CD4-positive, alpha-beta T cell treated with Interleukin-10 for 1 hour (primary cell): ENCODE measurements around the gene SPANXN1.
"Not testable (repeated sequence)": the region's sequence is repeated elsewhere in the genome, so short reads cannot be mapped to it uniquely, and the experiment has no call there.

Experiments
- DNase-seq: peaks from one replicate; pipeline ENCODE4 v3.0.0-alpha.2; 2020

SPANXN1 gene, protein sequence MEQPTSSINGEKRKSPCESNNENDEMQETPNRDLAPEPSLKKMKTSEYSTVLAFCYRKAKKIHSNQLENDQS

DNA sequence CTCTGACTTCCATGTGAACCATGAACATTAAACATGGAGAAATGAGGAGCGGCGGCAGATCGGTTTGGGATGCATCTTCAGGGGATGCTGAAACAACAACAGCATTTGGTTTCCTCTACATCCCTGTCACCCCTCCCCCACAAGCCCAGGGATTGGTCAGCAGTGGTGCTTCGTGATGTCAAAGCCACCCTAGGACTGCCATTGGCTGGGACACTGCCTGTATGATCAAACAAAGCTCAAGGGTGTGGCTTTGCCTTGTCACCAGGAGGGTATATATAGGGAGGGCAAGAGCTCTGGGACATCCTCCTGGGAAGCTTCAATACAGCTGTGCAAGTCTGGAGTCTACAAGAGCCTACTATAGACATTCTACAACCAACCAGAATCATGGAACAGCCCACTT lies at the start of gene SPANXN1:
Gene SPANXN1, plus strand, starts transcription at position 301 of the 400 bp plus-strand sequence. Its CDS starts 84 bp downstream, at position 385.
- DNase-seq: not testable (repeated sequence)

DNA sequence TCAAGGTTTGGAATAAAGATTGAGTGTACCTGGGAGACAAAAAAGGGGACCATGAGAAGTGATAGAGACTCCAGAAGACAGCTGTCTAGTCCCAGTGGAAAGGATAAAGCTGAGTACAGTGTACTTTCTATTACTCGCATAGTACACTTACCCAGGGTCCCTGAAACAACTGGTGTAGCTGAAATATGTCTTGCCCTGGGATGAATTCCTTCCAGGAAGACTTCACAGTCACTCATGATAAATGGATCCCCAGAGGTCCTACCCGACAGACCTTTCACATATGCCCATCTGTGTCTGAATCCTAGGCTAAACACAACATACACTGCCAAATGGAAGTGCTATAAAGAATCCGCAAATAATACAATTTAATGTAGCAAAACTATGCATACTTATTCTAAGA lies 48.2 kb upstream of the SPANXN1 start:
- DNase-seq: no peak

DNA sequence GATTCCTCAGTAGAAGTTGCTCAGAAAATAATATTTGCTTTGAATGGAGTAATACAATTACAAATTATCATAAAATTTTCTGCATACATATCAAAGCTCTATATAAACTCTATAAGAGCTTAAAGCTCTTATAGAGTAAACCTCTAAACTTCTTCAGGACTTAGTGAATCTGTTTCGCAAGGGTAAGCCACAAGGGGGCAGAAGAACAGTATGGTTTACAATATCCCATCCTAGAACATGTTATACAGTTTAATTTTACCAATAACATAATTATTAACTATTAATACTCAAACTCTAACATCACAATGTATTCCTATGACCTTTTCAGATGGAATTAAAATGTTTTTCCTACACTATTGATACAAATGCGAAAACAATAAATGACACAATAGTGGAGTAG lies 33.8 kb upstream of the SPANXN1 start:
- no peak for DNase-seq

DNA sequence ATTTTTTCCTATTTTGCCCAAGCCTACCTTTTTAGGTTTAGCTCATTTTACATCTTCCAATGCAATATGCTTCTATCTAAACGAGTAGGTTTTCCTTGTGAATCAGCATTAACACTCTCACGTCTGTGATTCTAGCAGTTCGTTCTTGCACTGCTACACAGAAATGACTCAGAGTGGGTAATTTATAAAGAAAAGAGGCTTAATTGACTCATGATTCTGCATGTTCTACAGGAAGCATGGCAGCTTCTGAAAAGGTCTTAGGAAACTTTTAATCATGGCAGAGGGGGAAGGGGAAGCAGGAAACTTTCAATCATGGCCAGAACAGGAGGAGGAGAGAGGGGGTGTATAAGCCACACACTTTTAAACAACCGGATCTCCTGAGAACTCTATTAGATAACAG lies 44.9 kb downstream of the SPANXN1 start:
- DNase-seq: no peak
